MCF 10A (cell line): Measurements from ENCODE around the gene GHRHR. TPM values are rescaled to one million over a fixed set of nuclear protein-coding genes. Genes with fewer than 3 reads are reported as not detected.

Source experiments
- BruUV-seq: library from RNA; stranded (reverse); fragments of 400-500 nt; replicated peaks from 2 replicates; lab custom pipeline; 2021; lab: Mats Ljungman, UMichigan
- CTCF ChIA-PET: fragments of 300-600 bp; sonication (Branson Sonifier 250); formaldehyde crosslinking; extraction: SDS; loops from one replicate; lab custom pipeline; 2021; ENCODE audit warnings: antibody characterized with exemption, inconsistent platforms; lab: Yijun Ruan, JAX
- POLR2A ChIA-PET: fragments of 300-600, 350-650 bp; sonication (Branson Sonifier 250); formaldehyde crosslinking; extraction: SDS; loops from one replicate; lab custom pipeline; 2020; ENCODE audit warnings: antibody characterized with exemption, inconsistent platforms; lab: Yijun Ruan, JAX
- DNase-seq: peaks from one replicate; pipeline ENCODE4 v3.0.0-alpha.2; 2018; ENCODE audit not compliant: unreplicated experiment
- H3K27ac Mint-ChIP-seq: one replicate; pipeline ENCODE4 v1.8.0; 2022; ENCODE audit warnings: mild to moderate bottlenecking, low read depth, mixed read lengths; ENCODE audit not compliant: unreplicated experiment
- H3K27me3 Mint-ChIP-seq: one replicate; pipeline ENCODE4 v1.8.0; 2022; ENCODE audit warnings: mixed read lengths; ENCODE audit not compliant: insufficient read depth, unreplicated experiment
- H3K36me3 Mint-ChIP-seq: one replicate; pipeline ENCODE4 v1.8.0; 2022; ENCODE audit warnings: mild to moderate bottlenecking, moderate library complexity, mixed read lengths; ENCODE audit not compliant: insufficient read depth, unreplicated experiment
- H3K4me1 Mint-ChIP-seq: one replicate; pipeline ENCODE4 v1.8.0; 2022; ENCODE audit warnings: mixed read lengths; ENCODE audit not compliant: insufficient read depth, unreplicated experiment
- H3K4me3 Mint-ChIP-seq: one replicate; pipeline ENCODE4 v1.8.0; 2022; ENCODE audit warnings: mild to moderate bottlenecking, moderate library complexity, mixed read lengths; ENCODE audit not compliant: unreplicated experiment
- H3K9me3 Mint-ChIP-seq: one replicate; pipeline ENCODE4 v1.8.0; 2022; ENCODE audit warnings: mixed read lengths; ENCODE audit not compliant: unreplicated experiment
- CTCF ChIP-seq: fragments of 200-600 bp; IDR thresholded peaks from one replicate; pipeline ENCODE4 v1.8.0; 2022; ENCODE audit warnings: antibody characterized with exemption, mild to moderate bottlenecking; ENCODE audit not compliant: unreplicated experiment
- intact Hi-C: fragments of 100-400 bp; cut with micrococcal nuclease; formaldehyde crosslinking; loops from 2 replicates; pipeline ENCODE4 v1.14.1; 2022
- total RNA-seq: library from RNA; stranded (reverse); gene quantifications from 2 replicates; pipeline ENCODE4 v1.2.3, GENCODE V29; 2022

Gene GHRHR
- total RNA-seq, 1 experiment from 2014 or later: not detected

GRCh38 chr7:30941582-30942323 is 22.0 kb upstream of the GHRHR start:
- DNase-seq: no peak
- H3K4me1 Mint-ChIP-seq: no peaks in the 10 kb centered on the region
- no peaks in the 10 kb centered on the region for H3K9me3 Mint-ChIP-seq
- H3K27ac Mint-ChIP-seq: no peak overlapping the region
- H3K36me3 Mint-ChIP-seq: no peaks in the 10 kb centered on the region
- intact Hi-C loops: no loop called here
- no peak for TF ChIP-seq CTCF
- no peak overlapping the region for H3K4me3 Mint-ChIP-seq
- peaks cover 93% of the 10 kb centered on the region for H3K27me3 Mint-ChIP-seq
- POLR2A ChIA-PET: interaction anchor here (0.6 to 0.7 kb wide), 2 partner anchors 37 to 63 kb away, joined by 3 read pairs; no protein-coding TSS in a partner anchor
- BruUV-seq: no TSS peak
- CTCF ChIA-PET: no interaction called here

- ChIA-PET CTCF (no interaction called here), POLR2A (no interaction called here)
- Mint-ChIP-seq H3K36me3 (no peaks in the 10 kb centered on the region), H3K9me3 (peaks cover 11% of the 10 kb centered on the region), H3K4me3 (no peak overlapping the region), H3K27ac (no peak overlapping the region), H3K27me3 (peaks cover 95% of the 10 kb centered on the region), H3K4me1 (no peaks in the 10 kb centered on the region)
- no TSS peak for BruUV-seq
- no peak for TF ChIP-seq CTCF
- no peak for DNase-seq
- intact Hi-C loops: no loop called here
Measured at GRCh38 chr7:30950197-30950596, 13.6 kb upstream of the GHRHR start.

GRCh38 chr7:30954914-30955313 is 8.8 kb upstream of the GHRHR start:
- H3K27me3 Mint-ChIP-seq: peaks cover 87% of the 10 kb centered on the region
- no peak for DNase-seq
- TF ChIP-seq CTCF: no peak
- no TSS peak for BruUV-seq
- ChIA-PET CTCF (no interaction called here), POLR2A (no interaction called here)
- no peaks in the 10 kb centered on the region for H3K36me3 Mint-ChIP-seq
- intact Hi-C loops: no loop called here
- H3K27ac Mint-ChIP-seq: no peak overlapping the region
- H3K9me3 Mint-ChIP-seq: peaks cover 29% of the 10 kb centered on the region
- no peaks in the 10 kb centered on the region for H3K4me1 Mint-ChIP-seq
- no peak overlapping the region for H3K4me3 Mint-ChIP-seq

- Mint-ChIP-seq H3K4me3 (no peak overlapping the region), H3K9me3 (peaks cover 29% of the 10 kb centered on the region), H3K4me1 (no peaks in the 10 kb centered on the region), H3K27ac (no peak overlapping the region), H3K36me3 (no peaks in the 10 kb centered on the region), H3K27me3 (peaks cover 80% of the 10 kb centered on the region)
- no peak for TF ChIP-seq CTCF
- POLR2A ChIA-PET: no interaction called here
- DNase-seq: no peak
- CTCF ChIA-PET: interaction anchor here (0.8 kb wide), 1 partner anchor 19 kb away, joined by 5 read pairs; no protein-coding TSS in a partner anchor
- intact Hi-C loops: no loop called here
- BruUV-seq: no TSS peak
Measured at GRCh38 chr7:30956704-30957103, 7.0 kb upstream of the GHRHR start.
